Measurements from ENCODE around the gene LRRIQ4. TPM values are rescaled to one million over a fixed set of nuclear protein-coding genes. Genes with fewer than 3 reads are reported as not detected.

Gene LRRIQ4
- total and polyA plus RNA-seq, 11 donors = not detected

DNA sequence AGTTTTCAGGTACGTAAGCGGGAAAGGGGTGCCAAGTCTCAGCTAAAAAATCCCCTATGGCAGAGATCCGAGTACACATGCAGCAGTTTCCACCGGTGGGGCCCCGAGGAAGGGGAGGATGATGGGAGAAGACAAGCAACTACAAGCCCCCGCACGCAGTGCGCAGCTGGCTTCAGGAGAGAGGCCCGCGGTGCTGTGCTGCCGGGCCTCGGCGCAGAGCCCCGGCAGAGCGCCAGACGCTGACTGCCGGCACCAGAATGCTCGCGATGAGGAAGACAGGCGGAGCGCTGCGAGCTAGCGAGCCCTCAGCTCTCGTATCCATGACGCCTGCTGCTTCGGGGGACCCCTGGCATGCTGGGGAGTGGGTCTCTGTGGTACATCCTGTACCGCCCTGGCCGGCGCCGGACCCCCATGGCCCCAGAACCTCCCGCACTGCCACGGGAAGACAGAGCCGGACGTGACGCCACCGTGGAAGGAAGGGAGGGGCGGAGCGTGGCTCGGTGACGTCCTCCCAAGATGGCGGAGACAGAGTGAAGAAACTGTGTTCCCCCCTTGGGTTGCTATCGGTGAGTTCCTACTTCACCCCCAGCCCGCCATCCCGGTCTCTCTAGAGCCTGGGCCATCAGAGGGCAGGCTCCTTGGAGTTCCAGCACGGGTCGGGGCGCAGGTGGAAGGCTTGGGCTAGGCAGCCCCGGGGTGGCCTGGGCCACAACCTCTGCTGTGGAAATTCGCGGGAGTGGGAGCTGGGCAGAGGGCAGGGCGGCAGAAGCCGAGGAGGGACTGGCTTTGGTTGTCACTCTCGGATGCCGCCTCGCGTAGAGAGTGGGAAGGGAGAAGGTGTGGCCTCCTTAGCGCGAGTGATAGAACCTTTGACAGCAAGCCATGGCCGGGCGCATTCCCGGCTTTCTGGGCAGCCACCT, 39.5 kb upstream of the LRRIQ4 start, which contains the start of gene MYNN:
TSS of gene MYNN (plus strand) at position 500 of the 920 bp plus-strand sequence. CDS start 900 bp downstream, outside the sequence.
- 0 to 1% (median 0%) methylated on average over 7 to 61 of the region's 61 CpGs for WGBS, 4 donors
- ATAC-seq = peak; percentile 93 to 95 (median 94)
- intact Hi-C loops (cut with DNase I) = loop anchor here in 2 of 10 donors (5.0 to 10.0 kb wide), 2 partner anchors 192 to 194 kb away; partner anchors contain the start of gene SEC62 (in 2 of the 2)

DNA sequence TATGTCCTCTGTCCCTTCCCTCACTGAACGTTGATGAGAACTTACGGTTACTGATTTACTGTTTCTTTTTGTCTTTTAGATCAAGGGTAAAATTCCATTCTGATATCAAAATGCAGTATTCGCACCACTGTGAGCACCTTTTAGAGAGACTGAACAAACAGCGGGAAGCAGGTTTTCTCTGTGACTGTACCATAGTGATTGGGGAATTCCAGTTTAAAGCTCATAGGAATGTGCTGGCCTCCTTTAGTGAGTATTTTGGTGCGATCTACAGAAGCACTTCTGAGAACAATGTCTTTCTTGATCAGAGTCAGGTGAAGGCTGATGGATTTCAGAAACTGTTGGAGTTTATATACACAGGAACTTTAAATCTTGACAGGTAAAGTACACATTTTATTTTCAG, 38.5 kb upstream of the LRRIQ4 start:
- intact Hi-C loops (cut with DNase I) = loop anchor here in 2 of 10 donors (5.0 to 10.0 kb wide), 2 partner anchors 191 to 193 kb away; partner anchors contain the start of gene SEC62 (in 2 of the 2)
- no peaks in the 10 kb centered on the region for H3K27me3 ChIP-seq
- DNase-seq (no peak), ATAC-seq (no peak)
- TF ChIP-seq, protein P1, sequence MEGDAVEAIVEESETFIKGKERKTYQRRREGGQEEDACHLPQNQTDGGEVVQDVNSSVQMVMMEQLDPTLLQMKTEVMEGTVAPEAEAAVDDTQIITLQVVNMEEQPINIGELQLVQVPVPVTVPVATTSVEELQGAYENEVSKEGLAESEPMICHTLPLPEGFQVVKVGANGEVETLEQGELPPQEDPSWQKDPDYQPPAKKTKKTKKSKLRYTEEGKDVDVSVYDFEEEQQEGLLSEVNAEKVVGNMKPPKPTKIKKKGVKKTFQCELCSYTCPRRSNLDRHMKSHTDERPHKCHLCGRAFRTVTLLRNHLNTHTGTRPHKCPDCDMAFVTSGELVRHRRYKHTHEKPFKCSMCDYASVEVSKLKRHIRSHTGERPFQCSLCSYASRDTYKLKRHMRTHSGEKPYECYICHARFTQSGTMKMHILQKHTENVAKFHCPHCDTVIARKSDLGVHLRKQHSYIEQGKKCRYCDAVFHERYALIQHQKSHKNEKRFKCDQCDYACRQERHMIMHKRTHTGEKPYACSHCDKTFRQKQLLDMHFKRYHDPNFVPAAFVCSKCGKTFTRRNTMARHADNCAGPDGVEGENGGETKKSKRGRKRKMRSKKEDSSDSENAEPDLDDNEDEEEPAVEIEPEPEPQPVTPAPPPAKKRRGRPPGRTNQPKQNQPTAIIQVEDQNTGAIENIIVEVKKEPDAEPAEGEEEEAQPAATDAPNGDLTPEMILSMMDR (IDR thresholded peaks at IDR 0.05) = no peak
- no peak for TF ChIP-seq POLR2A (IDR thresholded peaks at IDR 0.05)
- H3K27ac ChIP-seq = peak overlapping the region in 5 of 12 donors; percentile 96 to 100 (median 98)
- peaks cover 0 to 28% (median 24%) of the 10 kb centered on the region in 12 donors for H3K4me1 ChIP-seq
- H3K4me3 ChIP-seq = peak overlapping the region; percentile 61 to 97 (median 81)
- WGBS, 4 donors = 45 to 51% (median 49%) methylated on average over 5 of the region's 5 CpGs
- peaks cover 0 to 51% (median 46%) of the 10 kb centered on the region in 9 donors for H3K36me3 ChIP-seq
- no peaks in the 10 kb centered on the region for H3K9me3 ChIP-seq

More for the DNA sequence above, 39.5 kb upstream of the LRRIQ4 start, which contains the start of gene MYNN:
- TF ChIP-seq, protein P1 (IDR thresholded peaks at IDR 0.05) = peak in 1 of 12 donors; percentile 29
- TF ChIP-seq POLR2A (IDR thresholded peaks at IDR 0.05) = peak; percentile 83 to 97
- peaks cover 0 to 28% (median 24%) of the 10 kb centered on the region in 12 donors for H3K4me1 ChIP-seq
- H3K9me3 ChIP-seq = no peaks in the 10 kb centered on the region
- H3K27me3 ChIP-seq = no peaks in the 10 kb centered on the region
- H3K4me3 ChIP-seq = peak within 1 kb of the TSS; percentile 61 to 97 (median 81)
- peak; percentile 93 to 96 (median 94) for DNase-seq
- peak within 1 kb of the TSS; percentile 96 to 100 (median 98) for H3K27ac ChIP-seq
- H3K36me3 ChIP-seq = peaks cover 0 to 41% (median 37%) of the 10 kb centered on the region in 9 donors

DNA sequence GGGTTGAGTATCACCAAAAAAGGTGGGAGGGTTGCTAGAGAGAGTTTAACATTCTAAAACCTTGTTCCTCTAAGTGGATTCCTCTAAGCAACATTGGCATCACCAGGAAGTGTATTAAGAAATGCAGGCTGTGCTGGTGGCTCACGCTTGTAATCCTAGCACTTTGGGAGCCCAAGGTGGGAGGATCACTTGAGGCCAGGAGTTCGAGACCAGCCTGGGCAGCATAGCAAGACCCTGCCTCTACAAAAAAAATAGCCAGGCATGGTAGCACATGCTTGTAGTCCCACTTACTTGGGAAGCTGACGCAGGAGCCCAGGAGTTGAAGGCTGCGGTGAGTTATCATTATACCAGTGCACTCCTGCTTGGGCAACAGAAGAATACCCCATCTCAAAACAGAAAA, 34.8 kb upstream of the LRRIQ4 start:
- WGBS, 4 donors = 73 to 97% (median 86%) methylated on average over 4 of the region's 4 CpGs

More for the DNA sequence above, 34.8 kb upstream of the LRRIQ4 start:
- Histone ChIP-seq H3K4me3 (no peak overlapping the region), H3K27ac (no peak overlapping the region), H3K9me3 (no peaks in the 10 kb centered on the region), H3K36me3 (peaks cover 0 to 88% (median 82%) of the 10 kb centered on the region in 9 donors), H3K4me1 (peaks cover 0 to 41% (median 28%) of the 10 kb centered on the region in 12 donors), H3K27me3 (no peaks in the 10 kb centered on the region)
- ATAC-seq = no peak
- TF ChIP-seq, protein P1 (IDR thresholded peaks at IDR 0.05) = no peak
- no peak for TF ChIP-seq POLR2A (IDR thresholded peaks at IDR 0.05)
- intact Hi-C loops (cut with DNase I) = loop anchor here in 2 of 10 donors (5.0 to 10.0 kb wide), 2 partner anchors 187 to 194 kb away; partner anchors contain the start of gene SEC62 (in 1 of the 2)
- DNase-seq = no peak
